Activated CD8-positive, alpha-beta memory T cell treated with anti-CD3 and anti-CD28 coated beads for 1 hour (primary cell): ENCODE data around the gene TOR2A.
A peak's percentile ranks its signal among the peaks of the same experiment; 100 is the strongest.

Source experiments
- DNase-seq, 2 donors: peaks; one replicate each; pipeline ENCODE4 v3.0.0-alpha.2; 2020; ENCODE audit warnings: low read depth in 1 of 2; ENCODE audit errors: extremely low read depth in 1 of 2

The TOR2A gene

DNA sequence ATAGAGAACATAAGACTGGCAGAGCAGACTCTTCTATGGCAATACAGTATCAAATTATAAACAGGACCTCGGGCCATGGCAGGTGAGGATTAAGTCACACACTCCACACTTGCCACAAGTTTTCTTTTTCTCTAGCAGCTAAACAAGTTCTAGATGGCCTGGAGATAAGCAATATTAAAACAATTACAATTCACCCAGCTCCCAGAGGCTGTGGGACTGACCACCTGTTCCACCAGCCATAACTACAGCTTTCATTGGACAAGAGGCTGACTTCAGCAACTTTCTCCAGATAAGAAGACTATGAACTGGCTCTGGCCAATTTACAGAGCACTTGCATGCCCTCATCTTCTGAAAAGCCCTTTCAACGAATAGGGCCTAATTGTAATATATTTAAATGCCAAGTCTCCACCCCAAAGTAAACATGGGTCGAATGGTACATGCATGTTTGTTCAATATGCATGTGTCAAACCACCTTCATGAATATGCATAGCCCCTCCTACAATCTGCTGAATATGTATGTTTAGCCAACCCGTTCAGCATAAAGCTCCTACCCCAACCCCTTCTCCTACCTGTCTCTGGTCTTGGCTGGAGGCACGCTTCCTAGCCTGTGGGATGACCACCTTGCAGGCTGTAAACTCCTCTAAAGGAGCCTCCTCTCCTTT is 34.4 kb downstream of the TOR2A start:
- DNase-seq, result no peak

DNA sequence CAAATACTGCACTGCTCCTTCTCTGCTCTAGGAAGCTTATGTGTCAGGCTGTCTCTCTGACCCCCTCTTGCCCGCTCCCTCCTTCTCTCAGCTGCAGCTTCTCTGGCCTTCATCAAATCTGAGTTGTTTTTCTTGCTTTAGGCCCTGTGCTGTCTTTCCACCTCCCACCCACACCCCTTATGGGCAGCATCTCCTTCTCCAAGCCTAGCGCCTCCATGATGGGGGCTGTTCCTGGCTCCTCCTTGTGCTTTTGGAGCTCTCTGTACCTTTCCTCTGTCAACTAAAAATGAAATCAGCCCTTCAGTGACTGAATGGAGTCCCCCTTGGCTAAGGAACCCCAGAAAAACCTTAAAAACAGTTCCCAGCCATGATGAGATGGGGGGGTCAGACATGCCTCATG is 35.0 kb downstream of the TOR2A start:
- DNase-seq, result no peak

DNA sequence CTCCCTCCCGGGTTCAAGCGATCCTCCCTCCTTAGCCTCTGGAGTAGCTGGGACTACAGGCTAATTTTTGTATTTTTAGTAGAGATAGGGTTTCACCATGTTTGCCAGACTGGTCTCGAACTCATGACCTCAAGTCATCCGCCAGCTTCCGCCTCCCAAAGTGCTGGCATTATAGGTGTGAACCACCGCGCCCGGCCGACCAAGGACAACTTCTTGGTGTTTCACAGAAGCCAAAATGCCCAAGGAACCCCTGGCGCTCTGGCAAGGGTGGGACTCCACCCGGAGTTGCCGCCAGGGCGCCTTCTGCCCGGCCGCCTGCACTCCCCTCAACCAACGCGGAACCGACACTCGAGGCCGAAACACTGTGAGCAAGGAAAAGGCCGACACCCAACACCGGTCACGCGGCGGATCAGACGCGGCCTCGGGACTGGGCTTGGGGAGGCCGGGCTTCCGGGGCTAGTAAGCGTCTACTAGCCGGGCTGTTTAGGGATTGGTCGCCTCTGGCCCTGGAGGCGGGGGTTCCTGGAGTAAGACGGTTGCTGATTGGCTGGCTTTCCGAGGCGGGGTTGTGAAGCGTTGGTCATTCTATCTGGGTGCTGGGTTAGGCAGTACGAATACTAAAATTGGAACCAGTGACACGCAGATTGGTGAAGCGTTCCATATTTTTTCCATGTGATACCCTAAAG is 36.0 kb downstream of the TOR2A start:
- DNase-seq, result peak; percentile 66 to 68

DNA sequence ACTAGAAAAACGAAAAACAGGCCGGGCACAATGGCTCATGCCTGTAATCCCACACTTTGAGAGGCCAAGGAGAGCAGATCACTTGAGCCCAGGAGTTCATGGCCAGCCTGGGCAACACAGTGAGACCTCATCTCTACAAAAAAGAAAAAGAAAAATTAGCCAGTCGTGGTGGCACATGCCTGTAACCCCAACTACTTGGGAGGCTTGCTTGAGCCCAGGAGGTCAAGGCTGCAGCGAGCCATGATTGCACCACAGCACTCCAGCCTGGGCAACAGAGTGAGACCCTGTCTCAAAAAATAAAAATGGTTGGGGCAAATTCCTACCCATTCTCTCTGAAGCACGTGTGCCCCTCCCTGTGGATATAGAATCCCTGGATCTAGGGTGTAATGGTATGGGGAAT is 36.7 kb downstream of the TOR2A start:
- DNase-seq, result no peak

- no peak for DNase-seq
Observed at GRCh38 chr9:127697575-127697974, 37.5 kb downstream of the TOR2A start.

GRCh38 chr9:127694890-127695720 is 40.0 kb downstream of the TOR2A start:
- no peak for DNase-seq

GRCh38 chr9:127693697-127694096 is 41.4 kb downstream of the TOR2A start:
- DNase-seq, result no peak

DNA sequence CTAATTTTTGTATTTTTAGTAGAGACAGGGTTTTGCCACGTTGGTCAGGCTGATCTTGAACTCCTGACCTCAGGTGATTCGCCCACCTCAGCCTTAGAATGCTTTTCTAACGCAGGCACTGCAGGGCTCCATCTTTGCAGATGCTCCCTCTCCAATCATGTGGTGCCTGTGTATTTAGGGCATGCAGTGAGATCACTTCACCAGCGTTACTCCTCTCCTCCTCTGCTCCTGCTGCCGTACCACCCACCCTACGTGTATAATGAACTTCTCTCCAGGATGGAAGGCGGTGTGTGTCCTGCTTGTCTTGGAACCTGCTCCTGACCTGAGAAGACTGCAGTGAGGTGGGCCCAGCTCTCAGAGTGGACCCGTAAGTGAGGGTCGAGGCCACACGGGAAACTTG is 42.0 kb downstream of the TOR2A start:
- no peak for DNase-seq

DNA sequence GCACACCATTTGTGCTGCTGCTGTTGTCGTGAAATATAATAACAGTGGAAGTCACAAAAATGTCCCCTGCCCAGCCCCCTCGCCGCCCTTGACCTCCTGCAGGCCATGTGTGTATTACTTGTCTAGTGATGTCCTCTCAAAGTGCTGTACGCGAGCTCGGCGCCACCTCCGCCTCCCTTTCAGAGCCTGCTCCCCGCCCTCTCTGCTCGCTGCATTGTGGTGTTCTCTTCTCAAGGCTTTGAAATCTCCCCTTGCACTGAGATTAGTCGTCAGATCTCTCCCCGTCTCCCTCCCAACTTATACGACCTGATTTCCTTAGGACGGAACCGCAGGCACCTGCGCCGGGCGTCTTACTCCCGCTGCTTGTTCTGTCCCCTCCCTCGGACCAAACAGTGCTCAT is 43.0 kb downstream of the TOR2A start:
- no peak for DNase-seq

GRCh38 chr9:127690735-127691134 is 44.4 kb downstream of the TOR2A start:
- no peak for DNase-seq

DNA sequence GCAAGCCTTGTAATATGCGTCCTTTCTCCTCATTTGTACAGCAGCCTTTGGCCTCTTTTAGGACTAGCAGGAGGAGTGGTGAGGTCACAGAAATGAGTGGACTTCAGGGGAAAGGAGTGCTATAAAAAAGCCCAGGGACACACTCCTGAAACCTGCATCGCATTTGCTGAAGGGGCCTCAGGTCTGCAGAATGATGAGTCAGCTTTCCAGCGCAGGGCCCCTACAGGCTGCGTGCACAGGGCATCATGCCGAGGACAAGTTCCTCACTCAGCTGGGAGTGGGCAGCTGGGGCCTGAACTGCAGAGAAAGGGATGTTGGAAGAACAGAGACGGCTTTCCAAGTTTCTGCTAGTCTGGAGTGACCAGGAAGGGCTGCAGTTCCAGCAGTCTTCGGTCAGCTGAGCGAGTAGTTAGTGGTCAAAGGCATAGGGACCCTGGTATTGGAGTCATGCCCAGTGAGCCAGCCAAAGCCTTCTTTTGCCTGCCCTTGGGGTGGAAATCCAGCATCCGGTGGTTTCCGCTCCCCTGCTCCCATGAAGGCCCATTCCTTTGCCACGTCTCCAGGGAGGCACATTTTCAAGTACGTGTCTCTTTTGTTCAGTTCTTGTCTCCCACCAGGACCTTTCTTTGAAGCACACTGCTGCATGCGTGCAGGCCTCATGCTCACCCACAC is 45.6 kb downstream of the TOR2A start:
- DNase-seq, result no peak

GRCh38 chr9:127686461-127687393 is 48.4 kb downstream of the TOR2A start:
- no peak for DNase-seq

GRCh38 chr9:127684576-127684975 is 50.5 kb downstream of the TOR2A start:
- no peak for DNase-seq

DNA sequence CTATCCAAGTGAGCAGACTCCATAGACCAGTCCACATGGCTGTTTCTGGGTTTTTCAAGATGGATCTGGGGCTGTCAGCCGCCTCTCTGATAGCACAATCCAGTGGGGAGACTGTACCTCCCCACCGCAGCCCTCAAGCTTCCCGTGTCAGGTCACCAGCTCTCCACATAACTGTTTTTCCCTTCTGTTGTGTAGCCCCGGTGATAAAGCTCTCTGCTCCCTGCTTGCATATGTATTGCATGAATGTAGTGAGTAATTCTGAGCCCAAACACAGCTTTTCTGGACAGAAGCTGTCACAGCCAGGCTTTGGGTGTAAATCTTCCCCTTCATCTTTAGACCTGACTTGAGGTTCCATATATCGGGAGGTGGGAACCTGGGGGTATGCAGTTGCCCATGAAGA is 51.4 kb downstream of the TOR2A start:
- DNase-seq, result no peak

- no peak for DNase-seq
Observed at GRCh38 chr9:127682351-127683136, 52.5 kb downstream of the TOR2A start.
